Caco-2 (cell line): ENCODE measurements around the gene SPOUT1. TPM values are rescaled to one million over a fixed set of nuclear protein-coding genes. Genes with fewer than 3 reads are reported as not detected.

ENCODE experiments used
- BruUV-seq: library from RNA; stranded (reverse); fragments of 400-500 nt; replicated peaks from 2 replicates; lab custom pipeline; 2021; lab: Mats Ljungman, UMichigan
- CTCF ChIA-PET: fragments of 300-600 bp; sonication (Branson Sonifier 250); formaldehyde crosslinking; loops from one replicate; lab custom pipeline; 2022; ENCODE audit warnings: antibody characterized with exemption; lab: Charles Lee
- POLR2A ChIA-PET: fragments of 300-600 bp; sonication (Branson Sonifier 250); formaldehyde crosslinking; loops from one replicate; lab custom pipeline; 2022; ENCODE audit warnings: antibody characterized with exemption; lab: Charles Lee
- DNase-seq, 2 experiments: peaks; one replicate each; pipeline versions ENCODE4 v3.0.0 to v3.0.0-alpha.2; 2020 to 2022
- H3K27me3 ChIP-seq: replicated peaks from 2 replicates; pipeline ENCODE4 v1.6.0; 2011; ENCODE audit warnings: low read length; ENCODE audit not compliant: control insufficient read depth, insufficient read depth
- H3K36me3 ChIP-seq: 2 replicates; pipeline ENCODE4 v1.5.1; 2011; ENCODE audit warnings: low read length; ENCODE audit not compliant: control insufficient read depth, insufficient read depth
- H3K4me1 ChIP-seq: fragments of 250-450 bp; sonication (Bioruptor Pico); 2 replicates; pipeline ENCODE4 v1.5.1; 2020; ENCODE audit warnings: mild to moderate bottlenecking
- H3K4me3 ChIP-seq: 2 replicates; pipeline ENCODE4 v1.5.1; 2011; ENCODE audit warnings: low read depth, mild to moderate bottlenecking, control low read depth, low read length
- H3K9me3 ChIP-seq: fragments of 250-450 bp; sonication (Bioruptor Pico); 2 replicates; pipeline ENCODE4 v1.5.1; 2020; ENCODE audit warnings: mild to moderate bottlenecking, moderate library complexity
- H3K27ac Mint-ChIP-seq: one replicate; pipeline ENCODE4 v1.8.0; 2022; ENCODE audit warnings: mixed read lengths; ENCODE audit not compliant: unreplicated experiment
- H3K27me3 Mint-ChIP-seq: one replicate; pipeline ENCODE4 v1.8.0; 2022; ENCODE audit warnings: mixed read lengths; ENCODE audit not compliant: insufficient read depth, unreplicated experiment
- H3K36me3 Mint-ChIP-seq: one replicate; pipeline ENCODE4 v1.8.0; 2022; ENCODE audit warnings: mild to moderate bottlenecking, mixed read lengths; ENCODE audit not compliant: insufficient read depth, unreplicated experiment
- H3K4me1 Mint-ChIP-seq: one replicate; pipeline ENCODE4 v1.8.0; 2022; ENCODE audit warnings: low read depth, mixed read lengths; ENCODE audit not compliant: unreplicated experiment
- H3K4me3 Mint-ChIP-seq: one replicate; pipeline ENCODE4 v1.8.0; 2022; ENCODE audit warnings: mild to moderate bottlenecking, moderate library complexity, mixed read lengths; ENCODE audit not compliant: unreplicated experiment
- H3K9me3 Mint-ChIP-seq: one replicate; pipeline ENCODE4 v1.8.0; 2022; ENCODE audit warnings: mixed read lengths; ENCODE audit not compliant: unreplicated experiment
- intact Hi-C: fragments of 100-400 bp; cut with micrococcal nuclease; formaldehyde crosslinking; loops from one replicate; pipeline ENCODE4 v1.10.0; 2022; ENCODE audit not compliant: unreplicated experiment
- total RNA-seq: library from RNA; stranded (reverse); gene quantifications from 2 replicates; pipeline ENCODE4 v1.2.3, GENCODE V29; 2022
- TF ChIP-seq, protein P1 (sequence below), 2 experiments: fragments of 200-600 bp in 1 of 2; IDR thresholded peaks; 1 replicate in 1 of 2; 2 replicates in 1 of 2; pipeline versions ENCODE4 v1.5.1 to v1.8.0; 2011 to 2022; ENCODE audit warnings: antibody characterized with exemption in 1 of 2, control low read depth in 1 of 2, inconsistent platforms in 1 of 2, low read depth in 1 of 2, low read length in 1 of 2, mild to moderate bottlenecking in 1 of 2, moderate library complexity in 1 of 2; ENCODE audit not compliant: insufficient read depth in 1 of 2, severe bottlenecking in 1 of 2, unreplicated experiment in 1 of 2

The SPOUT1 gene
- total RNA-seq, 1 experiment from 2014 or later, result 88.0 TPM

GRCh38 chr9:128870128-128870940 is 40.7 kb upstream of the SPOUT1 start:
- H3K27me3 ChIP-seq, result no peaks in the 10 kb centered on the region
- TF ChIP-seq, protein P1, sequence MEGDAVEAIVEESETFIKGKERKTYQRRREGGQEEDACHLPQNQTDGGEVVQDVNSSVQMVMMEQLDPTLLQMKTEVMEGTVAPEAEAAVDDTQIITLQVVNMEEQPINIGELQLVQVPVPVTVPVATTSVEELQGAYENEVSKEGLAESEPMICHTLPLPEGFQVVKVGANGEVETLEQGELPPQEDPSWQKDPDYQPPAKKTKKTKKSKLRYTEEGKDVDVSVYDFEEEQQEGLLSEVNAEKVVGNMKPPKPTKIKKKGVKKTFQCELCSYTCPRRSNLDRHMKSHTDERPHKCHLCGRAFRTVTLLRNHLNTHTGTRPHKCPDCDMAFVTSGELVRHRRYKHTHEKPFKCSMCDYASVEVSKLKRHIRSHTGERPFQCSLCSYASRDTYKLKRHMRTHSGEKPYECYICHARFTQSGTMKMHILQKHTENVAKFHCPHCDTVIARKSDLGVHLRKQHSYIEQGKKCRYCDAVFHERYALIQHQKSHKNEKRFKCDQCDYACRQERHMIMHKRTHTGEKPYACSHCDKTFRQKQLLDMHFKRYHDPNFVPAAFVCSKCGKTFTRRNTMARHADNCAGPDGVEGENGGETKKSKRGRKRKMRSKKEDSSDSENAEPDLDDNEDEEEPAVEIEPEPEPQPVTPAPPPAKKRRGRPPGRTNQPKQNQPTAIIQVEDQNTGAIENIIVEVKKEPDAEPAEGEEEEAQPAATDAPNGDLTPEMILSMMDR (IDR thresholded peaks at IDR 0.05; ENCODE audit: insufficient read depth in 1 of 2, low read depth in 1 of 2, low read length in 1 of 2, severe bottlenecking in 1 of 2, unreplicated experiment in 1 of 2), result no peak
- intact Hi-C loops, result no loop called here
- H3K36me3 Mint-ChIP-seq, result peaks cover under 1% of the 10 kb centered on the region
- H3K4me3 Mint-ChIP-seq, result no peak overlapping the region
- H3K27me3 Mint-ChIP-seq, result no peaks in the 10 kb centered on the region
- CTCF ChIA-PET, result no interaction called here
- no peaks in the 10 kb centered on the region for H3K9me3 ChIP-seq
- DNase-seq, result no peak
- H3K4me1 ChIP-seq, result peaks cover 8% of the 10 kb centered on the region
- POLR2A ChIA-PET, result interaction anchor here (0.7 kb wide), 1 partner anchor 164 kb away, joined by 5 read pairs; no protein-coding TSS in a partner anchor
- no peak overlapping the region for H3K27ac Mint-ChIP-seq
- no peaks in the 10 kb centered on the region for H3K4me1 Mint-ChIP-seq
- no peaks in the 10 kb centered on the region for H3K9me3 Mint-ChIP-seq
- no peak overlapping the region for H3K4me3 ChIP-seq
- H3K36me3 ChIP-seq, result no peaks in the 10 kb centered on the region
- no TSS peak for BruUV-seq

GRCh38 chr9:128863647-128864046 is 34.1 kb upstream of the SPOUT1 start:
- peak; percentile 85 to 89 for DNase-seq
- H3K4me1 Mint-ChIP-seq, result no peaks in the 10 kb centered on the region
- ChIA-PET CTCF (interaction anchor here (0.5 to 2.1 kb wide), 5 partner anchors 12 to 676 kb away, joined by 3 to 14 read pairs (median 4); no protein-coding TSS in a partner anchor), POLR2A (no interaction called here)
- TF ChIP-seq, protein P1 (IDR thresholded peaks at IDR 0.05; ENCODE audit: insufficient read depth in 1 of 2, low read depth in 1 of 2, low read length in 1 of 2, severe bottlenecking in 1 of 2, unreplicated experiment in 1 of 2), result peak; percentile 95 to 99
- H3K9me3 ChIP-seq, result no peaks in the 10 kb centered on the region
- H3K36me3 Mint-ChIP-seq, result no peaks in the 10 kb centered on the region
- H3K36me3 ChIP-seq, result no peaks in the 10 kb centered on the region
- no peaks in the 10 kb centered on the region for H3K27me3 ChIP-seq
- peaks cover 4% of the 10 kb centered on the region; the same call in 1 of the 2 replicates for H3K4me1 ChIP-seq
- no peak overlapping the region for H3K4me3 ChIP-seq
- H3K9me3 Mint-ChIP-seq, result no peaks in the 10 kb centered on the region
- intact Hi-C loops, result loop anchor here (1.0 kb wide), 2 partner anchors 18 to 65 kb away; partner anchors contain the start of gene KYAT1
- no peaks in the 10 kb centered on the region for H3K27me3 Mint-ChIP-seq
- H3K4me3 Mint-ChIP-seq, result no peak overlapping the region
- BruUV-seq, result no TSS peak
- no peak overlapping the region for H3K27ac Mint-ChIP-seq

- Mint-ChIP-seq H3K27ac (no peak overlapping the region), H3K27me3 (no peaks in the 10 kb centered on the region), H3K4me1 (no peaks in the 10 kb centered on the region), H3K36me3 (no peaks in the 10 kb centered on the region), H3K4me3 (no peak overlapping the region), H3K9me3 (no peaks in the 10 kb centered on the region)
- TF ChIP-seq, protein P1 (IDR thresholded peaks at IDR 0.05; ENCODE audit: insufficient read depth in 1 of 2, low read depth in 1 of 2, low read length in 1 of 2, severe bottlenecking in 1 of 2, unreplicated experiment in 1 of 2), result no peak
- H3K4me3 ChIP-seq, result no peak overlapping the region
- peaks cover 4% of the 10 kb centered on the region; the same call in 1 of the 2 replicates for H3K4me1 ChIP-seq
- BruUV-seq, result no TSS peak
- ChIA-PET CTCF (interaction anchor here (0.7 to 2.1 kb wide), 4 partner anchors 10 to 60 kb away, joined by 3 to 14 read pairs (median 4); no protein-coding TSS in a partner anchor), POLR2A (no interaction called here)
- H3K36me3 ChIP-seq, result no peaks in the 10 kb centered on the region
- intact Hi-C loops, result no loop called here
- DNase-seq, result no peak
- H3K9me3 ChIP-seq, result no peaks in the 10 kb centered on the region
- H3K27me3 ChIP-seq, result no peaks in the 10 kb centered on the region
These were observed 32.8 kb upstream of the SPOUT1 start for GRCh38 chr9:128862401-128862851.
